PC-9 (cell line): Measurements from ENCODE around the gene PHYKPL. TPM values are rescaled to one million over a fixed set of nuclear protein-coding genes. Genes with fewer than 3 reads are reported as not detected.

Source experiments
- BruUV-seq: library from RNA; stranded (reverse); fragments of 400-500 nt; replicated peaks from 2 replicates; lab custom pipeline; 2021; lab: Mats Ljungman, UMichigan
- CTCF ChIA-PET: fragments of 300-600 bp; sonication (Branson Sonifier 250); formaldehyde crosslinking; loops from one replicate; lab custom pipeline; 2022; ENCODE audit warnings: antibody characterized with exemption; lab: Charles Lee
- POLR2A ChIA-PET: fragments of 300-600 bp; sonication (Branson Sonifier 250); formaldehyde crosslinking; loops from one replicate; lab custom pipeline; 2022; ENCODE audit warnings: antibody characterized with exemption; ENCODE audit not compliant: unreplicated experiment; lab: Charles Lee
- DNase-seq, 2 experiments: peaks; one replicate each; pipeline versions ENCODE4 v3.0.0 to v3.0.0-alpha.2; 2015 to 2022; ENCODE audit warnings: mixed read lengths in 1 of 2
- H2AFZ ChIP-seq: fragments of 200-600 bp; sonication (generic); 2 replicates; pipeline ENCODE4 v1.8.1; 2017; ENCODE audit warnings: antibody characterized with exemption
- H3F3A ChIP-seq: fragments of 200-600 bp; sonication (generic); 2 replicates; pipeline ENCODE4 v1.8.1; 2017; ENCODE audit warnings: antibody characterized with exemption, mild to moderate bottlenecking, low read depth; ENCODE audit not compliant: insufficient read depth
- H3K27ac ChIP-seq: fragments of 200-600 bp; sonication (generic); 2 replicates; pipeline ENCODE4 v1.6.1; 2016; ENCODE audit warnings: mixed run types
- H3K27me3 ChIP-seq: fragments of 200-600 bp; sonication (generic); 2 replicates; pipeline ENCODE4 v1.6.1; 2016; ENCODE audit warnings: low read depth, mixed run types; ENCODE audit not compliant: insufficient read depth
- H3K36me3 ChIP-seq: fragments of 200-600 bp; sonication (generic); 2 replicates; pipeline ENCODE4 v1.6.1; 2016; ENCODE audit warnings: low read depth, mixed run types
- H3K4me1 ChIP-seq: fragments of 200-600 bp; sonication (generic); replicated peaks from 2 replicates; pipeline ENCODE4 v1.6.1; 2016; ENCODE audit warnings: mixed run types; ENCODE audit not compliant: insufficient read depth
- H3K4me2 ChIP-seq: fragments of 200-600 bp; sonication (generic); 2 replicates; pipeline ENCODE4 v1.6.1; 2017; ENCODE audit warnings: mixed run types
- H3K4me3 ChIP-seq: fragments of 200-600 bp; sonication (generic); 2 replicates; pipeline ENCODE4 v1.6.1; 2016; ENCODE audit warnings: mixed run types
- H3K79me2 ChIP-seq: fragments of 200-600 bp; sonication (generic); 2 replicates; pipeline ENCODE4 v1.6.1; 2017; ENCODE audit warnings: low read depth, mixed run types
- H3K9me2 ChIP-seq: fragments of 200-600 bp; sonication (generic); 2 replicates; pipeline ENCODE4 v1.8.1; 2017; ENCODE audit warnings: mild to moderate bottlenecking; ENCODE audit not compliant: insufficient read depth
- H3K9me3 ChIP-seq: fragments of 200-600 bp; sonication (generic); 2 replicates; pipeline ENCODE4 v1.8.1; 2016; ENCODE audit warnings: low read depth; ENCODE audit not compliant: insufficient read depth
- H4K20me1 ChIP-seq: fragments of 200-600 bp; sonication (generic); 2 replicates; pipeline ENCODE4 v1.8.1; 2017; ENCODE audit not compliant: insufficient read depth
- CTCF ChIP-seq: fragments of 200-600 bp; sonication (generic); conservative IDR thresholded peaks from 2 replicates; pipeline ENCODE4 v1.6.1; 2017; ENCODE audit warnings: mixed run types, antibody characterized with exemption, mild to moderate bottlenecking, moderate library complexity
- EZH2 ChIP-seq: fragments of 200-600 bp; sonication (generic); IDR thresholded peaks from 2 replicates; pipeline ENCODE4 v1.8.0; 2017; ENCODE audit warnings: antibody characterized with exemption, low read depth
- intact Hi-C: fragments of 100-400 bp; cut with micrococcal nuclease; formaldehyde crosslinking; loops from one replicate; pipeline ENCODE4 v1.10.0; 2022; ENCODE audit not compliant: unreplicated experiment
- total RNA-seq: library from RNA; stranded (reverse); gene quantifications from 2 replicates; pipeline ENCODE4 v1.2.3, GENCODE V29; 2021

PHYKPL gene
- total RNA-seq, 1 experiment from 2014 or later: 73.7 TPM

DNA sequence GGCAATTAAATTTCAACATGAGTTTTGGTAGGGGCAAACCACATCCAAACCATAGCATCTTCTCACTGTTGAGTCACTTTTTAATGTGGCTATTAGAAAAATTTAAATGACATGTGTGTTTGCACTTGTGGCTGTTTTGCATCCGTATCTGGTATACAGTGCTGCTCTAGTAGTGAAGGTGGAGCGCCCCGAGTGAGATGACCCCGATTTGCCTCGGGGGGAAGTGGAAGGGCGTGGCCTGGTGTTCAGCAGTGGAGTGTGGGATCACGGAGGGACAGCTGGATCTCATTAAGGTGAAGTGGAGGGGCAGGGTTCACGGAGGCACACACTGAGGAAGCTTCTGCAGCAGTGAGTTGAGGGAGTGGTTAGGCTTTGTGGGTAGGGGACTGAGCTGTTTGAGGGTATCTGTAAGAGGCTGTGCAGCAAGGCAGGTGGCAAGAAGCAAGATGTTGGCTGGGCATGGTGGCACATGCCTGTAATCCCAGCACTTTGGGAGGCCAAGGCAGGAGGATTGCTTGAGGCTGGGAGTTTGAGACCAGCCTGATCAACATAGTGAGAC lies 39.3 kb downstream of the PHYKPL start:
- Histone ChIP-seq H2AFZ (no peak overlapping the region), H3K79me2 (no peaks in the 10 kb centered on the region), H3K9me3 (no peaks in the 10 kb centered on the region), H3K9me2 (no peaks in the 10 kb centered on the region), H3K27me3 (peaks cover 17% of the 10 kb centered on the region), H3K27ac (no peak overlapping the region), H3K4me1 (peaks cover 6% of the 10 kb centered on the region; the same call in 1 of the 2 replicates), H3F3A (peaks cover 8% of the 10 kb centered on the region; the same call in 1 of the 2 replicates), H4K20me1 (no peaks in the 10 kb centered on the region), H3K4me3 (no peak overlapping the region), H3K36me3 (no peaks in the 10 kb centered on the region), H3K4me2 (no peak overlapping the region)
- ChIA-PET POLR2A (no interaction called here), CTCF (no interaction called here)
- TF ChIP-seq CTCF: no peak
- no peak for TF ChIP-seq EZH2
- DNase-seq: no peak
- intact Hi-C loops: no loop called here
- BruUV-seq: no TSS peak

DNA sequence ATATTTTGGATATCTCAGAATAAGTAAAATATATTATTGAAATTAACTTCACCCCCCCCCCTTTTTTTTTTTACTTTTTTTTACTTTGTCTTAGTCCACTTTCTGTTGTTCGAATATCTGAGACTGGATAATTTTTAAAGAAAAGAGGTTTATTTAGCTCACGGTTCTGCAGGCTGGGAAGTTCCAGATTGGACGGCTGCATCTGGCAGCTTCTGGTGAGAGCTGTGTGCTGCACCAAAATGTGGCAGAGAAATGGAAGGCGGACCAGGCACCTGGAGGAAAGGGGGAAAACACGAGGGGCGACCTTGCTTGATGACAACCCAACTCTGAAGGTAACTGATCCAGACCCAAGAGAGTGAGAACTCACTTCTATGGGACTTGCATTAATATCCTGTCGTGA lies 39.8 kb downstream of the PHYKPL start:
- TF ChIP-seq EZH2 (no peak), CTCF (no peak)
- Histone ChIP-seq H3K4me1 (peaks cover 6% of the 10 kb centered on the region; the same call in 1 of the 2 replicates), H3F3A (peaks cover 8% of the 10 kb centered on the region; the same call in 1 of the 2 replicates), H3K27ac (no peak overlapping the region), H3K79me2 (no peaks in the 10 kb centered on the region), H4K20me1 (no peaks in the 10 kb centered on the region), H3K4me3 (no peak overlapping the region), H3K4me2 (no peak overlapping the region), H3K9me2 (no peaks in the 10 kb centered on the region), H2AFZ (no peak overlapping the region), H3K36me3 (no peaks in the 10 kb centered on the region), H3K27me3 (peaks cover 17% of the 10 kb centered on the region), H3K9me3 (no peaks in the 10 kb centered on the region)
- no TSS peak for BruUV-seq
- intact Hi-C loops: no loop called here
- ChIA-PET CTCF (no interaction called here), POLR2A (no interaction called here)
- DNase-seq: no peak

DNA sequence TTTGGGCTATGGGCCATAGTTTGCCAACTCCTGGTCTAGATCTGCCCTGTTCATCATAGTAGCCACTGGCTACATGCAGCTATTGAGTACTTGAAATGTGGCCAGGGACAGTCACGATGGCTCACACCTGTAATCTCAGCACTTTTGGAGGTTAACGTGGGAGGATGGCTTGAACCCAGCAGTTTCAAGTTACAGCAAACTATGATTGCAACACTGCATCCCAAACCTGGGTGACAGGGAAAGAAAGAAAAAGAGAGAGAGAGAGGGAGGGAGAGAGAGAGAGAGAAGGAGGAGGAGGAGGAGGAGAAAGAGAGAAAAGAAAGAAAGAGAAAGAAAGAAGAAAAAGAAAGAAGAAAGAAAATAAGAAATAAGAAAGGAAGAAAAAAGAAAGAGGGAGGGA lies 40.4 kb downstream of the PHYKPL start:
- ChIA-PET CTCF (interaction anchor here (0.6 kb wide), 1 partner anchor 32 kb away, joined by 3 read pairs; no protein-coding TSS in a partner anchor), POLR2A (no interaction called here)
- no peaks in the 10 kb centered on the region for H4K20me1 ChIP-seq
- H3K4me2 ChIP-seq: no peak overlapping the region
- BruUV-seq: no TSS peak
- peaks cover 17% of the 10 kb centered on the region for H3K27me3 ChIP-seq
- intact Hi-C loops: no loop called here
- peaks cover 8% of the 10 kb centered on the region; the same call in 1 of the 2 replicates for H3F3A ChIP-seq
- no peak overlapping the region for H3K27ac ChIP-seq
- no peaks in the 10 kb centered on the region for H3K9me2 ChIP-seq
- no peak overlapping the region for H3K4me3 ChIP-seq
- no peaks in the 10 kb centered on the region for H3K9me3 ChIP-seq
- H3K4me1 ChIP-seq: peaks cover 6% of the 10 kb centered on the region; the same call in 1 of the 2 replicates
- peak in 1 of 2 experiments; percentile 49 for DNase-seq
- TF ChIP-seq EZH2 (no peak), CTCF (no peak)
- H2AFZ ChIP-seq: no peak overlapping the region
- H3K79me2 ChIP-seq: no peaks in the 10 kb centered on the region
- no peaks in the 10 kb centered on the region for H3K36me3 ChIP-seq
